GM12878 (cell line): ENCODE results near the gene DBN1.

Experiments
- BHLHE40 ChIP-seq, 2 experiments: fragments of 450-650 bp in 1 of 2; IDR thresholded peaks; 2 replicates each; pipeline ENCODE4 v1.6.1; 2011 to 2017; ENCODE audit warnings: low read depth in 2 of 2, borderline replicate concordance in 1 of 2, improper control_type of control experiment in 1 of 2, low read length in 1 of 2, mild to moderate bottlenecking in 1 of 2
- CTCF ChIP-seq, 3 experiments: IDR thresholded peaks in 2 of 3; conservative IDR thresholded peaks in 1 of 3; 2 replicates each; pipeline ENCODE4 v1.5.1; 2011; ENCODE audit warnings: low read depth in 3 of 3, low read length in 3 of 3, mild to moderate bottlenecking in 3 of 3, control low read depth in 2 of 3, moderate library complexity in 2 of 3, inconsistent platforms in 1 of 3, mixed read lengths in 1 of 3; ENCODE audit not compliant: control insufficient read depth in 2 of 3, insufficient read depth in 1 of 3; ENCODE audit errors: extremely low read depth in 1 of 3
- E2F4 ChIP-seq: IDR thresholded peaks from 2 replicates; pipeline ENCODE4 v1.6.1; 2012; ENCODE audit warnings: low read depth, low read length, improper control_type of control experiment
- EGR1 ChIP-seq, 2 experiments: IDR thresholded peaks; 1 replicate in 1 of 2; 2 replicates in 1 of 2; pipeline ENCODE4 v1.6.1; 2011 to 2012; ENCODE audit warnings: low read depth in 2 of 2, low read length in 2 of 2, borderline replicate concordance in 1 of 2, mild to moderate bottlenecking in 1 of 2, moderate library complexity in 1 of 2
- HDAC2 ChIP-seq: fragments of 200-600 bp; sonication (generic); IDR thresholded peaks from 2 replicates; pipeline ENCODE4 v1.6.1; 2017
- MAX ChIP-seq: IDR thresholded peaks from 2 replicates; pipeline ENCODE4 v1.6.1; 2012; ENCODE audit warnings: low read depth, low read length, improper control_type of control experiment
- TAF1 ChIP-seq: IDR thresholded peaks from 2 replicates; pipeline ENCODE4 v1.6.1; 2011; ENCODE audit warnings: mild to moderate bottlenecking, low read depth, low read length, borderline replicate concordance

GRCh38 chr5:177487144-177487543 lies 13.7 kb upstream of the DBN1 start:
- no peak for TF ChIP-seq BHLHE40 (IDR thresholded peaks at IDR 0.05; ENCODE audit: borderline replicate concordance in 1 of 2, low read depth in 2 of 2, low read length in 1 of 2)
- TF ChIP-seq CTCF (IDR thresholded peaks at IDR 0.05 in 2 of 3, conservative IDR thresholded peaks at IDR 0.05 in 1 of 3; ENCODE audit: control insufficient read depth in 2 of 3, extremely low read depth in 1 of 3, insufficient read depth in 1 of 3, low read depth in 3 of 3, low read length in 3 of 3), result no peak
- no peak for TF ChIP-seq MAX
- no peak for TF ChIP-seq TAF1
- no peak for TF ChIP-seq HDAC2
- no peak for TF ChIP-seq E2F4
- TF ChIP-seq EGR1 (IDR thresholded peaks at IDR 0.05; ENCODE audit: borderline replicate concordance in 1 of 2, low read depth in 2 of 2, low read length in 2 of 2), result no peak
